ENCODE results near the gene TMEM120B.

TMEM120B gene

DNA sequence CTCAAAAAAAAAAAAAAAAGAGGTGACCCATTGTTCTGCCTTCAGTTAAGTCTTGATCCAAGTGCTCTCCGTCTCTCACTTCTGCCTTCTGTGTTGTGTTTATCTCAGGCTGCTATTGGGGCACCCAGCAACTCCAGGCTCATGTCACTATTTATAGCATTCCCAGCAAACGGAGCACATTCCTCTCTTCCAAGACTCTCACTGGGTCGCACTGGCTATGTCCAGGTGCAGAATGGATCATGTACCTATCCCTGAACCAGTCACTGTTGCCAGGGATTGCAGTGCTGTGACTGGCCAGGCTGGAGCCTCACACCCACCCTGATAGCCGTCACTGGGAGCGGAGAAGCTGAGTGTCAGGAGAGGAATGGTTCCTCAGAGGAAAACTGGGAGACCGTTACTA is 49.7 kb downstream of the TMEM120B start:
- no peak overlapping the region for H3K27ac ChIP-seq
- no peak for TF ChIP-seq ZFX (IDR thresholded peaks at IDR 0.05; ENCODE audit: borderline replicate concordance)
- TF ChIP-seq, protein P1, sequence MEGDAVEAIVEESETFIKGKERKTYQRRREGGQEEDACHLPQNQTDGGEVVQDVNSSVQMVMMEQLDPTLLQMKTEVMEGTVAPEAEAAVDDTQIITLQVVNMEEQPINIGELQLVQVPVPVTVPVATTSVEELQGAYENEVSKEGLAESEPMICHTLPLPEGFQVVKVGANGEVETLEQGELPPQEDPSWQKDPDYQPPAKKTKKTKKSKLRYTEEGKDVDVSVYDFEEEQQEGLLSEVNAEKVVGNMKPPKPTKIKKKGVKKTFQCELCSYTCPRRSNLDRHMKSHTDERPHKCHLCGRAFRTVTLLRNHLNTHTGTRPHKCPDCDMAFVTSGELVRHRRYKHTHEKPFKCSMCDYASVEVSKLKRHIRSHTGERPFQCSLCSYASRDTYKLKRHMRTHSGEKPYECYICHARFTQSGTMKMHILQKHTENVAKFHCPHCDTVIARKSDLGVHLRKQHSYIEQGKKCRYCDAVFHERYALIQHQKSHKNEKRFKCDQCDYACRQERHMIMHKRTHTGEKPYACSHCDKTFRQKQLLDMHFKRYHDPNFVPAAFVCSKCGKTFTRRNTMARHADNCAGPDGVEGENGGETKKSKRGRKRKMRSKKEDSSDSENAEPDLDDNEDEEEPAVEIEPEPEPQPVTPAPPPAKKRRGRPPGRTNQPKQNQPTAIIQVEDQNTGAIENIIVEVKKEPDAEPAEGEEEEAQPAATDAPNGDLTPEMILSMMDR (IDR thresholded peaks at IDR 0.05) = no peak

- no peak overlapping the region for H3K27ac ChIP-seq
- TF ChIP-seq, protein P1 (IDR thresholded peaks at IDR 0.05) = no peak
- TF ChIP-seq ZFX (IDR thresholded peaks at IDR 0.05; ENCODE audit: borderline replicate concordance) = no peak
These were observed 52.3 kb downstream of the TMEM120B start for GRCh38 chr12:121764808-121765207.

- TF ChIP-seq, protein P1 (IDR thresholded peaks at IDR 0.05) = no peak
- no peak for TF ChIP-seq ZFX (IDR thresholded peaks at IDR 0.05; ENCODE audit: borderline replicate concordance)
- no peak overlapping the region for H3K27ac ChIP-seq
These were observed 53.0 kb downstream of the TMEM120B start for GRCh38 chr12:121765573-121765972.

DNA sequence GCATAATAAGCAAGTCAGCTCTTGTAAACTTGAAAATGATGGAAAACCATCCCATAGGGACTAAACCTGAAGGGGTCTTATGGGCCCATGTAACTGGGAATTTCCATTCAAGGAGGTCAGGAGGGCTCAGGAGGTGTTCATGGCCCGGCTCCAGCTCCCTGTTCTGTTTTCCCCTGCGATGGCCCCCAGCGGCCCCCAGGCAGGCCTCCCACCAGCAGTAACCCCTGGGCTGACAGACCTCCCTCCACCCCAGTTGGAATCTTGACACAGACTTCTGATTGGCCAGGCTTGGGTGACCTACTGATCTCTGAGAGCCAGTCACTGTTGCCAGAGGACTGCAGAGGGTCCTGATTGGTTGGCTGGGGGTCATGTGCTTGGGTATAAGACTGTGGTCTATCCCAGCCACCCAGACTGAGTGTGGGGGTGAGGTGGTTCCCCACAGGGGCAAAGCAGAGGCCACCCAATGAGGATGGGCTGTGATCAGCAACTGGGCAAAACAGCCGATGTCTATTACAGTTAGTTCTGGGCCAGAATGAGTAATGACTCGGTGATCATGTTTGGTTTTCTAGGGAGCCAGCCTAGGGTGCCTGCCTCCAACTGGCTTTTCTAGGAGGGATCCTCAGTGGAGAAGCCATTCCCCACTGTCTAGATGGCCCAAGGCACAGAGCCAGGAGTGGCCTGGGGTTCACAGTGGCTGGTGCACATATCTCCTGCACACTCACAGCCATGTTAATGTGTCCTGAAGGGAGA is 53.9 kb downstream of the TMEM120B start:
- TF ChIP-seq, protein P1 (IDR thresholded peaks at IDR 0.05) = no peak
- TF ChIP-seq ZFX (IDR thresholded peaks at IDR 0.05; ENCODE audit: borderline replicate concordance) = no peak
- no peak overlapping the region for H3K27ac ChIP-seq

DNA sequence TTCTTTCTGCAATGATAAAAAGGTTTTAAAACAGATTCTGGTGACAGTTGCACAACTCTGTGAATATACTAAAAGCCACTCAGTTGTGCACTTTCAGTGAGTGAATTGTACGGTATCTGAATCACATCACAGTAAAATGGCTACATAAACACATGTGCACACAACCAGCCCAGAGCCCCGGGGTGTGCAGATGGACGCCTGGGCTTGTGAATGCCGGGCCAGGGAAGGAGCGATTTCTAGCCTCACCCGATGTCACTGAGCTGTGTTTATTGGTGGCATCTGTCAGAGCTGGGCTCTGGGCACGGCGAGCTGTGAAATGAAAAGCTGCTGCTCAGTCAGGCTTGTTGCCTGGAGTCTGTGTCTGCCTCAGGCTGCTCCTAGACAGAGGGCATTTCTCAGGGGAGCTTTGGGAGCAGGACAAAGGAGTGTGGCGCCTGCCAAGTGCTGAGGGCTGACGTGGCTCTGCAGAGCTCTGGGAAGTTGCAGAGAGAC is 55.0 kb downstream of the TMEM120B start:
- TF ChIP-seq, protein P1 (IDR thresholded peaks at IDR 0.05) = no peak
- H3K27ac ChIP-seq = no peak overlapping the region

DNA sequence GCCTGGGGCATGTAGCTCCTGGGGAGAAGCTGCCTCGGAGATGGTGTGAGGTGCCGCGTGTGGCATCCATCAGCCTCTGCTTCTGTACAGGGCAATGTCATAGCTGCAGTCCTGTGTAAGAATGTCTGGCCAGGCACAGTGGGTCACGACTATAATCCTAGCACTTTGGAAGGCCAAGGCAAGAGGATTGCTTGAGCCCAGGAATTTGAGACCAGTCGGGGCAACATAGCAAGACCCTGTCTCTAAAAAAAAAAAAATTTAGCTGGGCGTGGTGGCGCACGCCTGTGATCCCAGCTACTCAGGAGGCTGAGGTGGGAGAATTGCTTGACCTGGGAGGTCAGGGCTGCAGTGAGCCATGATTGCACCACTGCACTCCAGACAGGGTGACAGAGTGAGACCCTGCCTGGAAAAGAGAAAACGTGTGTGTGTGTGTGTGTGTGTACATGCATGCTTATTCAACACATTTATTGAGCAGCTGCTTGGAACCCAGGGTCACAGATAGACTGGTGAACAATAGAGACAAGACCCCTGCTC is 56.8 kb downstream of the TMEM120B start:
- no peak overlapping the region for H3K27ac ChIP-seq
- TF ChIP-seq, protein P1 (IDR thresholded peaks at IDR 0.05) = no peak
- no peak for TF ChIP-seq ZFX (IDR thresholded peaks at IDR 0.05; ENCODE audit: borderline replicate concordance)

DNA sequence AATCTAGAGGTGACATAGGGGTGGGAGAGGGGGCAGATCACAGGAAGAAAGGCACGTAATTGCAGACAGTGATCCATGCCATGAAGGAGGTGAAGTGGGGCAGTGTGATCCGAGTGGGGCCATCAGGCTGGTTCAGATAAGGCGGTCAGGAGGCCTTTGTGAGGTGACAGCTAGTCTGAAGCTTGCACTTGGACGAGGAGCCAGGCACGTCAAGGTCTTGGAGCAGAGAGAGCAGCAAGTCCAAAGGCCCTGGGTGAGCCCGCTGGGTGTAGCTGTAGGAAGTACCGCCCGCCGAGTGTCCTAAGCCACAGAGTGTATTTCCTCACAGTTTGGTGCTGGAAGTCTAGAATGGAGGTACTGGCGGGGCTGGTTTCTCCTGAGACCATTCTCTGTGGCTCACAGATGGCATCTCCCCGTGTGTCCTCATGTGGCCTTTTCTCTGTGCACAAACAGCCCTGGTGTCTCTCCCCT is 57.3 kb downstream of the TMEM120B start:
- no peak overlapping the region for H3K27ac ChIP-seq
- TF ChIP-seq ZFX (IDR thresholded peaks at IDR 0.05; ENCODE audit: borderline replicate concordance) = no peak
- TF ChIP-seq, protein P1 (IDR thresholded peaks at IDR 0.05) = no peak

Measured in 22Rv1 (cell line).